GM12878 (cell line): Measurements from ENCODE around the gene NCOA6. TPM values are rescaled to one million over a fixed set of nuclear protein-coding genes. Genes with fewer than 3 reads are reported as not detected.

Source experiments
- ASH2L ChIP-seq: fragments of 300-600, 200-600 bp; sonication (generic); IDR thresholded peaks from 2 replicates; pipeline ENCODE4 v1.6.1; 2017; ENCODE audit warnings: low read depth, mild to moderate bottlenecking, borderline replicate concordance
- BHLHE40 ChIP-seq, 2 experiments: fragments of 450-650 bp in 1 of 2; IDR thresholded peaks; 2 replicates each; pipeline ENCODE4 v1.6.1; 2011 to 2017; ENCODE audit warnings: low read depth in 2 of 2, borderline replicate concordance in 1 of 2, improper control_type of control experiment in 1 of 2, low read length in 1 of 2, mild to moderate bottlenecking in 1 of 2
- CEBPB ChIP-seq, 2 experiments: fragments of 150-350 bp in 1 of 2; IDR thresholded peaks; 2 replicates each; pipeline ENCODE4 v1.6.1; 2012 to 2014; ENCODE audit warnings: low read depth in 2 of 2, low read length in 2 of 2, borderline replicate concordance in 1 of 2, inconsistent platforms in 1 of 2
- CREM ChIP-seq: IDR thresholded peaks from 2 replicates; pipeline ENCODE4 v1.6.1; 2014; ENCODE audit warnings: antibody characterized with exemption, low read depth
- CTCF ChIP-seq, 3 experiments: IDR thresholded peaks in 2 of 3; conservative IDR thresholded peaks in 1 of 3; 2 replicates each; pipeline ENCODE4 v1.5.1; 2011; ENCODE audit warnings: low read depth in 3 of 3, low read length in 3 of 3, mild to moderate bottlenecking in 3 of 3, control low read depth in 2 of 3, moderate library complexity in 2 of 3, inconsistent platforms in 1 of 3, mixed read lengths in 1 of 3; ENCODE audit not compliant: control insufficient read depth in 2 of 3, insufficient read depth in 1 of 3; ENCODE audit errors: extremely low read depth in 1 of 3
- EP300 ChIP-seq, 2 experiments: fragments of 150-350 bp in 1 of 2; IDR thresholded peaks; 2 replicates each; pipeline ENCODE4 v1.6.1; 2011 to 2012; ENCODE audit warnings: low read depth in 2 of 2, low read length in 2 of 2, borderline replicate concordance in 1 of 2, improper control_type of control experiment in 1 of 2, inconsistent platforms in 1 of 2; ENCODE audit not compliant: control insufficient read depth in 1 of 2
- MEF2A ChIP-seq: IDR thresholded peaks from 2 replicates; pipeline ENCODE4 v1.6.1; 2011; ENCODE audit warnings: low read depth, mild to moderate bottlenecking, low read length, moderate library complexity; ENCODE audit not compliant: insufficient read depth
- MTA3 ChIP-seq: IDR thresholded peaks from 2 replicates; pipeline ENCODE4 v1.6.1; 2012; ENCODE audit warnings: low read length, inconsistent platforms, borderline replicate concordance
- MYC ChIP-seq: IDR thresholded peaks from 2 replicates; pipeline ENCODE4 v1.6.1; 2011; ENCODE audit warnings: mild to moderate bottlenecking, low read length, moderate library complexity, inconsistent platforms; ENCODE audit not compliant: insufficient read depth, insufficient replicate concordance, insufficient read length, severe bottlenecking
- NFXL1 ChIP-seq: fragments of 450-650 bp; IDR thresholded peaks from 2 replicates; pipeline ENCODE4 v1.6.1; 2017; ENCODE audit warnings: antibody characterized with exemption, mild to moderate bottlenecking, borderline replicate concordance
- NFYA ChIP-seq: IDR thresholded peaks from 2 replicates; pipeline ENCODE4 v1.6.1; 2011; ENCODE audit warnings: low read depth, mild to moderate bottlenecking, low read length, improper control_type of control experiment, borderline replicate concordance
- NFYB ChIP-seq: IDR thresholded peaks from 2 replicates; pipeline ENCODE4 v1.6.1; 2011; ENCODE audit warnings: low read depth, mild to moderate bottlenecking, low read length, improper control_type of control experiment, moderate library complexity; ENCODE audit not compliant: insufficient read depth
- PRDM15 ChIP-seq: fragments of 450-650 bp; formaldehyde crosslinking; IDR thresholded peaks from 2 replicates; pipeline ENCODE4 v1.4.0; 2020; ENCODE audit warnings: mild to moderate bottlenecking, moderate library complexity
- RB1 ChIP-seq: fragments of 450-650 bp; formaldehyde crosslinking; IDR thresholded peaks from 2 replicates; pipeline ENCODE4 v1.6.1; 2017; ENCODE audit warnings: mild to moderate bottlenecking, borderline replicate concordance
- SREBF2 ChIP-seq: IDR thresholded peaks from 2 replicates; pipeline ENCODE4 v1.6.1; 2012; ENCODE audit warnings: mild to moderate bottlenecking, low read length
- TARDBP ChIP-seq: IDR thresholded peaks from 2 replicates; pipeline ENCODE4 v1.6.1; 2016; ENCODE audit warnings: borderline replicate concordance
- TCF7 ChIP-seq: IDR thresholded peaks from 2 replicates; pipeline ENCODE4 v1.6.1; 2014; ENCODE audit warnings: antibody characterized with exemption, borderline replicate concordance
- USF2 ChIP-seq: IDR thresholded peaks from 2 replicates; pipeline ENCODE4 v1.6.1; 2011; ENCODE audit warnings: low read depth, low read length, improper control_type of control experiment, borderline replicate concordance
- ZNF217 ChIP-seq: fragments of 450-650 bp; IDR thresholded peaks from 2 replicates; pipeline ENCODE4 v1.6.1; 2017; ENCODE audit warnings: antibody characterized with exemption, mild to moderate bottlenecking
- ZNF24 ChIP-seq: fragments of 450-650 bp; IDR thresholded peaks from 2 replicates; pipeline ENCODE4 v1.6.1; 2017; ENCODE audit warnings: antibody characterized with exemption, mild to moderate bottlenecking
- polyA plus RNA-seq, 11 experiments: library from polyadenylated mRNA; depleted of rRNA in 4 of 11; unstranded in 6 of 11; stranded (reverse) in 5 of 11; fragments of >200 nt; fragmentation: Nextera tagmentation in 4 of 11; fragmentation: Illumina TruSeq in 1 of 11; extraction: Ambion mirVana in 4 of 11; extraction: Trizol in 1 of 11; gene quantifications; 1 replicate in 1 of 11; 2 replicates in 10 of 11; pipeline versions ENCODE4 v1.2.1 to v1.2.3, GENCODE V29; 2011 to 2016; ENCODE audit warnings: inconsistent platforms in 2 of 11, missing spikeins in 2 of 11, low read depth in 1 of 11
- total RNA-seq, 4 experiments: library from RNA; depleted of rRNA in 3 of 4; stranded (reverse); fragments of >200 nt in 3 of 4; fragmentation: Illumina TruSeq in 1 of 4; extraction: Trizol in 1 of 4; gene quantifications; 2 replicates each; pipeline versions ENCODE4 v1.2.1 to v1.2.3, GENCODE V29; 2013 to 2021
- TF ChIP-seq, protein P1 (sequence below): IDR thresholded peaks from 2 replicates; pipeline ENCODE4 v1.6.1; 2012; ENCODE audit warnings: low read depth, low read length, improper control_type of control experiment

NCOA6 gene
- total and polyA plus RNA-seq, 10 of the 15 experiments (the other 5 are each of a cell fraction or from before 2014, with no cell fraction given): 6.1 to 20.6 (median 12.6) TPM

DNA sequence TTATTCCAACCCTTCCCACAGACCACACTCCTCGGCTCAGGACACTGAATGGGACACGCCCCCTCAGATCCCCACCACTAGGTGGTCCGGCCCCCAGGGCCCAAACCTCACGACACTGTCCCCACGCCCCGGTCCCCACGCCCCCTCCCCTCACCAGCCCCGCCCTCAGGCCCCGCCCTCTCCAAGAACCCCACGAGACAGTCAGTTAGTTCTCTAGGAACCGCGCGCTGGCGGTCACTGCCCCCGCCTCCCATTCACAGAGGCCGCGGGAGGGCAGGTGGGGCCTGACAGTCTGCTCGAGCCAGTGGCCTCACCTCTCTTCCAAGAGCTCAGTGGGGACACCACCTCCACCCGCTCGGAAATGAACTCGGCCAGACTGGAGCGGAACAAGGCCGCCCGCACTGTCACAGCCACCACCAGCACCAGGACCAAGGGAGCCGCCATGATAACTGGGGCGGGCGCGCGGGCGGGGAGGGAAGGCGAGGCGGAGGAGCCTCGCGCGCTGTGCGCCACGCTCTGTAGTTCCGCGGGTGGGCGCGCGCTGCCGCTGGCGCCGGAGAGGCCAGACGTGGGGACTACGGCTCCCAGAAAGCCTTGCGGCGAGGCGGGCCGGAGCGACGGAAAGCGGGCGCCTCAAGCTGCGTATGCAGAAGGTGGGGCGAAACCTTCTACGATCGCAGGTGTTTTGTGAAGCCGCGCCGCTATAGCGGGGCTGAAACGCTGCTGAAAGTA lies 148.6 kb downstream of the NCOA6 start, which contains the start of gene PIGU (continued):
- TF ChIP-seq, protein P1, sequence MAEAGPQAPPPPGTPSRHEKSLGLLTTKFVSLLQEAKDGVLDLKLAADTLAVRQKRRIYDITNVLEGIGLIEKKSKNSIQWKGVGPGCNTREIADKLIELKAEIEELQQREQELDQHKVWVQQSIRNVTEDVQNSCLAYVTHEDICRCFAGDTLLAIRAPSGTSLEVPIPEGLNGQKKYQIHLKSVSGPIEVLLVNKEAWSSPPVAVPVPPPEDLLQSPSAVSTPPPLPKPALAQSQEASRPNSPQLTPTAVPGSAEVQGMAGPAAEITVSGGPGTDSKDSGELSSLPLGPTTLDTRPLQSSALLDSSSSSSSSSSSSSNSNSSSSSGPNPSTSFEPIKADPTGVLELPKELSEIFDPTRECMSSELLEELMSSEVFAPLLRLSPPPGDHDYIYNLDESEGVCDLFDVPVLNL: no peak
- no peak for TF ChIP-seq SREBF2
- TF ChIP-seq PRDM15: no peak
- no peak for TF ChIP-seq ZNF217
- TF ChIP-seq USF2: no peak
- no peak for TF ChIP-seq TCF7
- no peak for TF ChIP-seq NFXL1
- TF ChIP-seq EP300 (IDR thresholded peaks at IDR 0.05; ENCODE audit: borderline replicate concordance in 1 of 2, control insufficient read depth in 1 of 2, low read depth in 2 of 2, low read length in 2 of 2): no peak
- peak; percentile 99 for TF ChIP-seq CREM
- no peak for TF ChIP-seq MTA3
- TF ChIP-seq NFYB: no peak
- TF ChIP-seq RB1: peak; percentile 83; the same call in 1 of the 2 replicates
- no peak for TF ChIP-seq ASH2L
- no peak for TF ChIP-seq NFYA
- peak; percentile 96 for TF ChIP-seq TARDBP
- TF ChIP-seq CTCF (IDR thresholded peaks at IDR 0.05 in 2 of 3, conservative IDR thresholded peaks at IDR 0.05 in 1 of 3; ENCODE audit: control insufficient read depth in 2 of 3, extremely low read depth in 1 of 3, insufficient read depth in 1 of 3, low read depth in 3 of 3, low read length in 3 of 3): peak in 1 of 3 experiments; percentile 14; a peak in 1 of 6 replicates
- TF ChIP-seq MYC: peak; percentile 82
- TF ChIP-seq CEBPB (IDR thresholded peaks at IDR 0.05; ENCODE audit: borderline replicate concordance in 1 of 2, low read depth in 2 of 2, low read length in 2 of 2): no peak
- TF ChIP-seq BHLHE40 (IDR thresholded peaks at IDR 0.05; ENCODE audit: borderline replicate concordance in 1 of 2, low read depth in 2 of 2, low read length in 1 of 2): peak; percentile 5 to 65; a peak in 1 of 4 replicates
- 0 out of 2 replicates have a peak, but pooled peaks have one; percentile 21 for TF ChIP-seq MEF2A
- TF ChIP-seq ZNF24: no peak
